BLaER1 treated with 17β-estradiol and CSF1 and Interleukin-3, amounts not matched to agents 10 nM and 100 nM (cell line): Measurements from ENCODE around the gene ALG2.
A peak's percentile ranks its signal among the peaks of the same experiment; 100 is the strongest.

ENCODE experiments used
- H3K27ac ChIP-seq, 11 experiments: shearing (Covaris generic); formaldehyde crosslinking; 2 replicates each; pipeline ENCODE4 v1.8.1; 2022
- H3K27me3 ChIP-seq, 11 experiments: shearing (Covaris generic); formaldehyde crosslinking; 2 replicates each; pipeline ENCODE4 v1.8.1; 2022
- H3K36me3 ChIP-seq, 11 experiments: shearing (Covaris generic); formaldehyde crosslinking; 2 replicates each; pipeline ENCODE4 v1.8.1; 2022
- H3K4me1 ChIP-seq, 10 experiments: shearing (Covaris generic); formaldehyde crosslinking; 2 replicates each; pipeline ENCODE4 v1.8.1; 2022
- H3K4me2 ChIP-seq, 11 experiments: shearing (Covaris generic); formaldehyde crosslinking; 2 replicates each; pipeline ENCODE4 v1.8.1; 2022
- H3K4me3 ChIP-seq, 10 experiments: shearing (Covaris generic); formaldehyde crosslinking; 2 replicates each; pipeline ENCODE4 v1.8.1; 2022
- H3K9ac ChIP-seq, 11 experiments: shearing (Covaris generic); formaldehyde crosslinking; 2 replicates each; pipeline ENCODE4 v1.8.1; 2022
- H3K9me3 ChIP-seq, 11 experiments: shearing (Covaris generic); formaldehyde crosslinking; replicated peaks in 1 of 11; 2 replicates each; pipeline ENCODE4 v1.8.1; 2022
- H4K20me1 ChIP-seq, 11 experiments: shearing (Covaris generic); formaldehyde crosslinking; 2 replicates each; pipeline ENCODE4 v1.8.1; 2022
- Cebpa-rat ChIP-seq, 11 experiments: shearing (Covaris generic); IDR thresholded peaks; 2 replicates each; pipeline ENCODE4 v1.8.1; 2022

ALG2 gene

GRCh38 chr9:99183616-99184015 lies 38.1 kb downstream of the ALG2 start:
- no peaks in the 10 kb centered on the region for H3K9me3 ChIP-seq
- H3K36me3 ChIP-seq: no peaks in the 10 kb centered on the region
- H4K20me1 ChIP-seq: no peaks in the 10 kb centered on the region
- H3K27me3 ChIP-seq: no peaks in the 10 kb centered on the region
- peak overlapping the region in 10 of 11 experiments; percentile 29 to 71 (median 62); a peak in 13 of 22 replicates for H3K9ac ChIP-seq
- H3K4me3 ChIP-seq: no peak overlapping the region
- no peak for TF ChIP-seq Cebpa-rat (IDR thresholded peaks at IDR 0.05)
- peaks cover 39 to 92% (median 55%) of the 10 kb centered on the region in 10 experiments for H3K4me1 ChIP-seq
- peak overlapping the region in 10 of 11 experiments; percentile 19 to 80 (median 70); a peak in 19 of 22 replicates for H3K4me2 ChIP-seq
- H3K27ac ChIP-seq: peak overlapping the region; percentile 43 to 76 (median 65); a peak in 20 of 22 replicates

DNA sequence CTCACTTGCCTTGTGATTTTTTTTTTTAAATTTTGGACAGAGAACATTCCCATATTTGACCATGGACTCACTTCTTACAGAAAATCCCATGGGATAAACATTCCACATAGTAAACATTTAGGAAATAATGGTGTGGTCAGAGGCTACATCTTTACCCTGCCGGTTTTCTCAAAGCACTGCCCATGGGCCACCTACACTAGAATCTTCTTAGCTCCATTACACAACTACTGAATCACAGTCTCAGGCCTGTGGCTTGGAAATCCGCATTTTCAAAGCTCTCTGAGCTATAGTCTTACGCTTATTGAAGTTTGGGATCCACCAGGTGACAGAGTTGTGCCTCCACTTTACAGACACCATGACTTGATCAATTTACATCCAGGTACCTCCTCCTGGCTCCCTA lies 39.4 kb downstream of the ALG2 start:
- Histone ChIP-seq H3K9me3 (no peaks in the 10 kb centered on the region), H3K4me2 (peak overlapping the region; percentile 38 to 80 (median 71)), H3K27ac (peak overlapping the region in 8 of 11 experiments; percentile 34 to 93 (median 71); a peak in 14 of 22 replicates), H3K4me3 (no peak overlapping the region), H3K4me1 (peaks cover 32 to 96% (median 49%) of the 10 kb centered on the region in 10 experiments), H3K27me3 (no peaks in the 10 kb centered on the region), H4K20me1 (no peaks in the 10 kb centered on the region), H3K36me3 (no peaks in the 10 kb centered on the region), H3K9ac (peak overlapping the region in 5 of 11 experiments; percentile 26 to 84 (median 72); a peak in 7 of 22 replicates)
- no peak for TF ChIP-seq Cebpa-rat (IDR thresholded peaks at IDR 0.05)

- Histone ChIP-seq H3K36me3 (no peaks in the 10 kb centered on the region), H3K27me3 (no peaks in the 10 kb centered on the region), H3K9me3 (no peaks in the 10 kb centered on the region), H3K4me2 (peak overlapping the region; percentile 38 to 80 (median 71)), H3K27ac (peak overlapping the region in 10 of 11 experiments; percentile 34 to 93 (median 62); a peak in 16 of 22 replicates), H3K4me1 (peaks cover 25 to 96% (median 42%) of the 10 kb centered on the region in 10 experiments), H3K4me3 (no peak overlapping the region), H4K20me1 (no peaks in the 10 kb centered on the region), H3K9ac (peak overlapping the region in 7 of 11 experiments; percentile 2 to 84 (median 63); a peak in 9 of 22 replicates)
- no peak for TF ChIP-seq Cebpa-rat (IDR thresholded peaks at IDR 0.05)
Observed at GRCh38 chr9:99181621-99182020, 40.1 kb downstream of the ALG2 start.

GRCh38 chr9:99181206-99181605 lies 40.5 kb downstream of the ALG2 start:
- Histone ChIP-seq H3K4me1 (peaks cover 25 to 96% (median 41%) of the 10 kb centered on the region in 10 experiments), H3K9ac (peak overlapping the region in 4 of 11 experiments; percentile 2 to 59 (median 38); a peak in 6 of 22 replicates), H3K4me3 (no peak overlapping the region), H3K27ac (peak overlapping the region in 10 of 11 experiments; percentile 34 to 93 (median 60); a peak in 15 of 22 replicates), H3K4me2 (peak overlapping the region; percentile 38 to 80 (median 71)), H3K9me3 (no peaks in the 10 kb centered on the region), H3K36me3 (no peaks in the 10 kb centered on the region), H4K20me1 (no peaks in the 10 kb centered on the region), H3K27me3 (no peaks in the 10 kb centered on the region)
- no peak for TF ChIP-seq Cebpa-rat (IDR thresholded peaks at IDR 0.05)

DNA sequence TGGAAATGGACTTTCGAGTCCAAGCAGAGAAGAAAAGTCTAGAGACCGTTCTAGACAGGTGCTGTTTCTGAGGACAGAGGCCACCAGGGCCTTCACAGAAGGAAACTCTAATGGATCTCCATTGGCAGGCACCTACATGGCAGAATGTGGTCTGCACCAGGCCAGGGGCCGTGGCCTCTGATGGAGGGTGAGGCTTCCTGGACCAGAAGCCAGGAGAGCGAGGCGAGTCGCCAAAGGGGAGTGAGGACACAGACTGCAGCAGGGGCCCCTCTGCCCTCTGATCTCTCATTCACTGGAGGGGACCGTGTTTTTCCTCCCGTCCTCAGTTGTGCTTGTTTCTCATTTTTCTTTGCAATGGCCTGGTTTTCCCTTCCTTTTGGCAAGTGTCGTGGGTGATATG lies 41.1 kb downstream of the ALG2 start:
- peaks cover 25 to 96% (median 41%) of the 10 kb centered on the region in 10 experiments for H3K4me1 ChIP-seq
- H3K4me2 ChIP-seq: peak overlapping the region in 5 of 11 experiments; percentile 10 to 80 (median 73); a peak in 9 of 22 replicates
- H3K27ac ChIP-seq: peak overlapping the region in 5 of 11 experiments; percentile 57 to 93 (median 85); a peak in 8 of 22 replicates
- TF ChIP-seq Cebpa-rat (IDR thresholded peaks at IDR 0.05): no peak
- no peaks in the 10 kb centered on the region for H3K36me3 ChIP-seq
- H3K9me3 ChIP-seq: no peaks in the 10 kb centered on the region
- H3K9ac ChIP-seq: 0 out of 22 replicates have a peak overlapping the region, but pooled peaks of 1 of the 11 experiments have one; percentile 22
- no peak overlapping the region for H3K4me3 ChIP-seq
- no peaks in the 10 kb centered on the region for H4K20me1 ChIP-seq
- H3K27me3 ChIP-seq: no peaks in the 10 kb centered on the region

GRCh38 chr9:99180199-99180598 lies 41.5 kb downstream of the ALG2 start:
- Histone ChIP-seq H3K4me3 (no peak overlapping the region), H3K9me3 (no peaks in the 10 kb centered on the region), H3K36me3 (no peaks in the 10 kb centered on the region), H3K9ac (no peak overlapping the region), H3K27me3 (no peaks in the 10 kb centered on the region), H4K20me1 (no peaks in the 10 kb centered on the region), H3K27ac (peak overlapping the region in 4 of 11 experiments; percentile 80 to 93 (median 86); a peak in 5 of 22 replicates), H3K4me1 (peaks cover 25 to 98% (median 41%) of the 10 kb centered on the region in 10 experiments), H3K4me2 (peak overlapping the region in 4 of 11 experiments; percentile 36 to 80 (median 76); a peak in 6 of 22 replicates)
- no peak for TF ChIP-seq Cebpa-rat (IDR thresholded peaks at IDR 0.05)

- peaks cover 25 to 89% (median 32%) of the 10 kb centered on the region in 10 experiments for H3K4me1 ChIP-seq
- H4K20me1 ChIP-seq: no peaks in the 10 kb centered on the region
- no peaks in the 10 kb centered on the region for H3K36me3 ChIP-seq
- no peak overlapping the region for H3K4me3 ChIP-seq
- TF ChIP-seq Cebpa-rat (IDR thresholded peaks at IDR 0.05): no peak
- H3K4me2 ChIP-seq: peak overlapping the region in 3 of 11 experiments; percentile 29 to 73 (median 71); a peak in 6 of 22 replicates
- no peak overlapping the region for H3K9ac ChIP-seq
- no peaks in the 10 kb centered on the region for H3K9me3 ChIP-seq
- H3K27ac ChIP-seq: peak overlapping the region in 3 of 11 experiments; percentile 0 to 50 (median 28); a peak in 3 of 22 replicates
- H3K27me3 ChIP-seq: no peaks in the 10 kb centered on the region
Observed at GRCh38 chr9:99178912-99179872, 42.5 kb downstream of the ALG2 start.

DNA sequence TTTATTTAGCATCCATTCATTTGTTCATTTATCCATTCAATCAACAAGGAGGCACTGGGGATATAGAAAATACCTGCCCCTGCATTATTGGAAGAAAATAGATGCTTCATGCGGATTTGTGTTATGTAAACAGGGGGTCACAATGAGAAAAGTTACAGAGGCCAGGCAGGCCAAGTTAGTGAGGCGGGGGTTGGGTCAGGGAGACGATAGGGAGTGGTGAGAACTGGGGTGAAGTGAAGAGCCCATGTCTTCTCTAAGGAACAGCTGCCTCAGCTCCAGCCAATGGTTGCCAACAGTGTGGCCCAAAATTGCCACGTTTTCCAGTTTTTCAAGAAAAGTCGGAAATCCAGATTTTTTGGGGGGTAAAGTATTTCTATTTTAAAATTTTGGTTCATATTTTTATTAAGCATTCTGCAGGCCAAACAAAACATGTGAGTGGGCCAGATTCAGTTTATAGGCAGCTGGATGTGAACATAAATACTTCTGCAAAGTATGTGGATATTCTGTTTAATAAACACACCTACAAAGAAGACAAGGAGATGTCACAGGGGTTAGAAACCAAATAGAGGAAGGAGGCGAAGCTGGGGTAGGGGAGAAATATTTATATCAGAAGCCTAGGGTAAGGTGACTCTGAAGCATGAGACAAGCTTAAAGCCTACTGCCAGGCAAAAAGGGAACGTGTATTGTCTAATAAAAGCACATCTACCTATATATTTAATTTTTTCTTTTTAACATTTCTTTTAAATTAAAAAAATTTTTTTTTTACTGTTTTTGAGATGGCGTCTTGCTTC lies 44.0 kb downstream of the ALG2 start:
- no peak overlapping the region for H3K27ac ChIP-seq

More for the DNA sequence above, 44.0 kb downstream of the ALG2 start:
- Histone ChIP-seq H3K9ac (no peak overlapping the region), H3K36me3 (no peaks in the 10 kb centered on the region), H3K27me3 (no peaks in the 10 kb centered on the region), H4K20me1 (no peaks in the 10 kb centered on the region), H3K9me3 (no peaks in the 10 kb centered on the region), H3K4me3 (no peak overlapping the region), H3K4me1 (peaks cover 17 to 87% (median 22%) of the 10 kb centered on the region in 10 experiments), H3K4me2 (peak overlapping the region in 2 of 11 experiments; percentile 71 to 73; a peak in 3 of 22 replicates)
- no peak for TF ChIP-seq Cebpa-rat (IDR thresholded peaks at IDR 0.05)
